GM06990 (cell line): Measurements from ENCODE around the gene ATP1A2.
A peak's percentile ranks its signal among the peaks of the same experiment; 100 is the strongest.

Experiments used
- DNase-seq: peaks from one replicate; pipeline ENCODE4 v3.0.0-alpha.2; 2011; ENCODE audit not compliant: insufficient read length; ENCODE audit errors: extremely low read depth
- H3K27me3 ChIP-seq: replicated peaks from 2 replicates; pipeline ENCODE4 v1.6.0; 2011; ENCODE audit warnings: low read length; ENCODE audit not compliant: control insufficient read depth, insufficient read depth
- H3K36me3 ChIP-seq: 2 replicates; pipeline ENCODE4 v1.5.1; 2011; ENCODE audit warnings: low read length; ENCODE audit not compliant: control insufficient read depth, insufficient read depth
- H3K4me3 ChIP-seq: replicated peaks from 2 replicates; pipeline ENCODE4 v1.5.1; 2011; ENCODE audit warnings: low read depth, mild to moderate bottlenecking, control low read depth, low read length
- TF ChIP-seq, protein P1 (sequence below): IDR thresholded peaks from 2 replicates; pipeline ENCODE4 v1.5.1; 2011; ENCODE audit warnings: low read length, control low read depth, mild to moderate bottlenecking, inconsistent platforms; ENCODE audit not compliant: insufficient read depth, poor library complexity, severe bottlenecking

The ATP1A2 gene

GRCh38 chr1:160158031-160158430 is 42.5 kb downstream of the ATP1A2 start:
- Histone ChIP-seq H3K27me3 (no peaks in the 10 kb centered on the region), H3K4me3 (no peak overlapping the region), H3K36me3 (no peaks in the 10 kb centered on the region)
- no peak for DNase-seq
- TF ChIP-seq, protein P1, sequence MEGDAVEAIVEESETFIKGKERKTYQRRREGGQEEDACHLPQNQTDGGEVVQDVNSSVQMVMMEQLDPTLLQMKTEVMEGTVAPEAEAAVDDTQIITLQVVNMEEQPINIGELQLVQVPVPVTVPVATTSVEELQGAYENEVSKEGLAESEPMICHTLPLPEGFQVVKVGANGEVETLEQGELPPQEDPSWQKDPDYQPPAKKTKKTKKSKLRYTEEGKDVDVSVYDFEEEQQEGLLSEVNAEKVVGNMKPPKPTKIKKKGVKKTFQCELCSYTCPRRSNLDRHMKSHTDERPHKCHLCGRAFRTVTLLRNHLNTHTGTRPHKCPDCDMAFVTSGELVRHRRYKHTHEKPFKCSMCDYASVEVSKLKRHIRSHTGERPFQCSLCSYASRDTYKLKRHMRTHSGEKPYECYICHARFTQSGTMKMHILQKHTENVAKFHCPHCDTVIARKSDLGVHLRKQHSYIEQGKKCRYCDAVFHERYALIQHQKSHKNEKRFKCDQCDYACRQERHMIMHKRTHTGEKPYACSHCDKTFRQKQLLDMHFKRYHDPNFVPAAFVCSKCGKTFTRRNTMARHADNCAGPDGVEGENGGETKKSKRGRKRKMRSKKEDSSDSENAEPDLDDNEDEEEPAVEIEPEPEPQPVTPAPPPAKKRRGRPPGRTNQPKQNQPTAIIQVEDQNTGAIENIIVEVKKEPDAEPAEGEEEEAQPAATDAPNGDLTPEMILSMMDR, result no peak

DNA sequence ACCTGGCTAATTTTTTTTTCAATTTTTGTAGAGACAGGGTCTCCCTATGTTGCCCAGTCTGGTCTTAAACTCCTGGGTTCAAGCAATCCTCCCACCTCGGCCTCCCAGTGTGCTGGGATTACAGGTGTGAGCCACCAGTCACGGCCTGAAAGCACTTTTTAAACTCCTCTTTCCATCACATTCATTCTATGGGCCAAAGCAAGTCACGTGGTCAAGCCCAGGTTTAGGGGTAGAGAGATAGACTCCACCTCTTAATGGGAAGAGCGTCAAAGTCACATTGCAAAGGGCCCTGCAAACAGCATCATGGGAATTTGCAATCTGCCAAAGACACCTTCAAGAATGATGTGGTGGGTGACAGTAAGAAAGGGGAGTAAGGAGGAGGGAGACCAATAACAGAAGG is 43.0 kb downstream of the ATP1A2 start:
- Histone ChIP-seq H3K4me3 (no peak overlapping the region), H3K36me3 (no peaks in the 10 kb centered on the region), H3K27me3 (no peaks in the 10 kb centered on the region)
- no peak for DNase-seq
- TF ChIP-seq, protein P1, result no peak

DNA sequence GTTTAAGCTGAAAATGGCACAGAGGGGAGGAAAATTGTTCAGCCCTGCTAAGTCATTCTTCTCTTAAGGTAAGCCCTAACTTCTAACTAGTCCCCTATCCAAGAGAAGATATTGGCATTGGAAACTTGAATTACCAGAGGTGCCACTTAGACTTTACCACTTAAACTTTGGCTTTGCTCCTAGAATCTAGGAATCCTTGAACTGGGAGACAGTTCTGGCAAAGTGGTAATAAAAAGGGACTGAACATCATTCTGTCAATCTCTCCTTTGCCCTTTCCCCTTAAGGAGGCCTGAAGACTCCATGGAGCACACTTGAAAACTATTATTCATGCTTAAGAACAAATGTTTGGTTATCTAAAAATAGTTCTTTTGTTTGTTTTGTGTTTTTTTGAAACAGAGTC is 44.3 kb downstream of the ATP1A2 start:
- H3K27me3 ChIP-seq, result no peaks in the 10 kb centered on the region
- no peaks in the 10 kb centered on the region for H3K36me3 ChIP-seq
- DNase-seq, result no peak
- H3K4me3 ChIP-seq, result no peak overlapping the region
- TF ChIP-seq, protein P1, result no peak

DNA sequence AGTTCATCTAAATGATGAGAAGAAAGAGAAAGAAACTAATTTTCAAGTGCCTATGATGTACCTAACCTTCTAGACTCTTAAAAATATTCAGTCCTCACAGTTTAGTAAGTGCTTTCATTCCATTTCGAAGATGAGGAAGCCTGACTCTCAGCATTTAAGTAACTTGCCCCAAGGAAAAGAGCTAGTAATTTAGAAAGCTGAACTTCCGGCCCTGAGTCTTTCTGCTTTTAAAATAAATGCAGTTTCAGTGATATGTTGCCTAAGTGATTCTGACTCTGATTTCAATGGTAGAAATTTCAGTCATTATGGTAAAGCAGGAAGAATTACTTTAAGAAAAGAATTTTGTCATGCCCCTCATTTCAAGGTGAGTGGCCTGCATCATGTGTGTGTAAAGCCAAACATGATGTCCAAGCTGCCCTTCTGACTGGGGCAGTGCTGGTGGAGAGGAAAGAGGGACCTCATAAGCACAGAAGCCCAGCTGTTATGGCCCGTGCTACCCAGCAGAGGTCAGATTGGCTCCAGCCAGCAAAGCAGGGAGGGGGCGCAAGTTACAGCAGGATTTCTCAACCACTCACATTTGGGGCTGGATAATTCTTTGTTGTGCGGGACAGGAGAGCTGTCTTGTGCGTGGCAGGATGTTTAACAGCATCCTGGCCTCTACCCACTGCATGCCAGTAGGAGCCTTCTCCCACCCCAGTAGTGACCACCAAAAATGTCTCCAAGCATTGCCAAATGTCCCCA is 46.6 kb downstream of the ATP1A2 start:
- no peaks in the 10 kb centered on the region for H3K36me3 ChIP-seq
- TF ChIP-seq, protein P1, result peak; percentile 85
- DNase-seq, result peak; percentile 37

DNA sequence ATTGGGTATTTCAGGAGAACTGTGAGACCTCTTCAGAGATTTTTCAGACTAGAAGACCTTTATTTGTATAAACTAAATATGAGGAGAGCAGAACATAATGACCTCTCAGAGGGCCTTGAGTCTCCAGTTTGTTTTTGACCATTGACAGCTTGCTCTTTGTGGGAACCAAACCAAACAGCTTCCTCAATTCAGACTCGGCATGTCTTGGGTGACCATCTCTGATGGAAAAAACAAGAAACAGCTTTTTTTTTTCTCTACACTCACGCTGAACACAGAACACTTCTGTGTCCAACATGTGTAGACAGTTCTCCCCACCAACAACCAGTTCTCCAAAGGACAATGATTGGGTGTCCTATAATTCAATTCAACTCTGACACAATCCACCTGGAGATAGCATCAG is 47.4 kb downstream of the ATP1A2 start:
- Histone ChIP-seq H3K27me3 (no peaks in the 10 kb centered on the region), H3K36me3 (no peaks in the 10 kb centered on the region), H3K4me3 (no peak overlapping the region)
- TF ChIP-seq, protein P1, result no peak
- no peak for DNase-seq

More for the DNA sequence above, 46.6 kb downstream of the ATP1A2 start:
- Histone ChIP-seq H3K27me3 (no peaks in the 10 kb centered on the region), H3K4me3 (no peak overlapping the region)
